ENCODE results near the gene BMP6.
A peak's percentile ranks its signal among the peaks of the same experiment; 100 is the strongest.

Gene BMP6

GRCh38 chr6:7851780-7852179 lies 125.9 kb downstream of the BMP6 start:
- DNase-seq (ENCODE audit: low read depth), result no peak
- no peak for TF ChIP-seq CTCF (conservative IDR thresholded peaks at IDR 0.05; ENCODE audit: control insufficient read depth, insufficient read depth, low read depth, low read length)
- H3K4me3 ChIP-seq (ENCODE audit: control insufficient read depth, low read depth, low read length), result no peak overlapping the region

GRCh38 chr6:7859591-7859990 lies 133.7 kb downstream of the BMP6 start:
- TF ChIP-seq CTCF (conservative IDR thresholded peaks at IDR 0.05; ENCODE audit: control insufficient read depth, insufficient read depth, low read depth, low read length), result no peak
- no peak overlapping the region for H3K4me3 ChIP-seq (ENCODE audit: control insufficient read depth, low read depth, low read length)
- no peak for DNase-seq (ENCODE audit: low read depth)

- DNase-seq (ENCODE audit: low read depth), result peak; percentile 38
- H3K4me3 ChIP-seq (ENCODE audit: control insufficient read depth, low read depth, low read length), result no peak overlapping the region
- no peak for TF ChIP-seq CTCF (conservative IDR thresholded peaks at IDR 0.05; ENCODE audit: control insufficient read depth, insufficient read depth, low read depth, low read length)
Observed at GRCh38 chr6:7865781-7866180, 139.9 kb downstream of the BMP6 start.

- H3K4me3 ChIP-seq (ENCODE audit: control insufficient read depth, low read depth, low read length), result no peak overlapping the region
- no peak for TF ChIP-seq CTCF (conservative IDR thresholded peaks at IDR 0.05; ENCODE audit: control insufficient read depth, insufficient read depth, low read depth, low read length)
Observed at GRCh38 chr6:7866526-7866925, 140.6 kb downstream of the BMP6 start.

GRCh38 chr6:7868926-7869325 lies 143.0 kb downstream of the BMP6 start:
- no peak for DNase-seq (ENCODE audit: low read depth)
- no peak overlapping the region for H3K4me3 ChIP-seq (ENCODE audit: control insufficient read depth, low read depth, low read length)
- no peak for TF ChIP-seq CTCF (conservative IDR thresholded peaks at IDR 0.05; ENCODE audit: control insufficient read depth, insufficient read depth, low read depth, low read length)

More at GRCh38 chr6:7866526-7866925, 140.6 kb downstream of the BMP6 start:
- DNase-seq (ENCODE audit: low read depth), result no peak

- DNase-seq (ENCODE audit: low read depth), result no peak
- TF ChIP-seq CTCF (conservative IDR thresholded peaks at IDR 0.05; ENCODE audit: control insufficient read depth, insufficient read depth, low read depth, low read length), result no peak
- no peak overlapping the region for H3K4me3 ChIP-seq (ENCODE audit: control insufficient read depth, low read depth, low read length)
Observed at GRCh38 chr6:7878401-7878964, 152.6 kb downstream of the BMP6 start.

GRCh38 chr6:7879043-7879442 lies 153.1 kb downstream of the BMP6 start:
- no peak overlapping the region for H3K4me3 ChIP-seq (ENCODE audit: control insufficient read depth, low read depth, low read length)
- TF ChIP-seq CTCF (conservative IDR thresholded peaks at IDR 0.05; ENCODE audit: control insufficient read depth, insufficient read depth, low read depth, low read length), result no peak
- DNase-seq (ENCODE audit: low read depth), result no peak

Measured in fibroblast of mammary gland (primary cell).